ENCODE measurements around the gene KCNJ5. TPM values are rescaled to one million over a fixed set of nuclear protein-coding genes. Genes with fewer than 3 reads are reported as not detected.

The KCNJ5 gene
- polyA plus RNA-seq, 1 donor from 2014 or later: not detected

- Mint-ChIP-seq H3K27ac (no peak overlapping the region), H3K4me1 (no peaks in the 10 kb centered on the region), H3K9me3 (no peaks in the 10 kb centered on the region), H3K27me3 (peaks cover 24% of the 10 kb centered on the region), H3K36me3 (no peaks in the 10 kb centered on the region), H3K4me3 (no peak overlapping the region)
These were observed 55.5 kb downstream of the KCNJ5 start for GRCh38 chr11:128946648-128947047.

DNA sequence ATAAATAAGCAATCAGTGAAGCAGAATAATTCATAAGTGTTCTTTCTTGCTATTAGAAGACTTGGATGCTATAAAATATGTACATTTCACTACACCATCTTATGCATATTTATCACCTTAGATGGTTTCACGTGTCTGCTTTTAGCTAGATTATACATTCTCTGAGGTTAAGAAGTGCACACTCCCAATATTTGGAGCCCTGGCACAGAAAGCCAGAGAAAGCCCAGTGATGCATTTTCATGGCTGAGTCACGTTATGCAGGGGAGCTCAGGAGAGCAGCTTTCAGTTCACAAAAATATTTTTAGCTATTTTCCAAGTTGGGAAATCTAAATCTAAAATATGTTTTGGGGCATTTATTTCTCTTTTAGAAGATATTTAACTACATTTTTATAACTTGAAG, 56.6 kb downstream of the KCNJ5 start:
- H3K27ac Mint-ChIP-seq: no peak overlapping the region
- peaks cover 19% of the 10 kb centered on the region for H3K27me3 Mint-ChIP-seq
- H3K36me3 Mint-ChIP-seq: no peaks in the 10 kb centered on the region

GRCh38 chr11:128948583-128948982, 57.4 kb downstream of the KCNJ5 start:
- Mint-ChIP-seq H3K27me3 (peaks cover 17% of the 10 kb centered on the region), H3K36me3 (no peaks in the 10 kb centered on the region), H3K9me3 (no peaks in the 10 kb centered on the region), H3K27ac (peak overlapping the region in 1 of 3 donors; percentile 63), H3K4me3 (no peak overlapping the region), H3K4me1 (no peaks in the 10 kb centered on the region)

More for the DNA sequence above, 56.6 kb downstream of the KCNJ5 start:
- Mint-ChIP-seq H3K4me3 (no peak overlapping the region), H3K4me1 (no peaks in the 10 kb centered on the region), H3K9me3 (no peaks in the 10 kb centered on the region)

- H3K36me3 Mint-ChIP-seq: no peaks in the 10 kb centered on the region
- H3K4me1 Mint-ChIP-seq: peaks cover 0 to 1% (median 0%) of the 10 kb centered on the region in 3 donors
- H3K27me3 Mint-ChIP-seq: peaks cover 15% of the 10 kb centered on the region
- no peak overlapping the region for H3K4me3 Mint-ChIP-seq
- H3K9me3 Mint-ChIP-seq: no peaks in the 10 kb centered on the region
- H3K27ac Mint-ChIP-seq: no peak overlapping the region
These were observed 58.8 kb downstream of the KCNJ5 start for GRCh38 chr11:128949791-128950454.

DNA sequence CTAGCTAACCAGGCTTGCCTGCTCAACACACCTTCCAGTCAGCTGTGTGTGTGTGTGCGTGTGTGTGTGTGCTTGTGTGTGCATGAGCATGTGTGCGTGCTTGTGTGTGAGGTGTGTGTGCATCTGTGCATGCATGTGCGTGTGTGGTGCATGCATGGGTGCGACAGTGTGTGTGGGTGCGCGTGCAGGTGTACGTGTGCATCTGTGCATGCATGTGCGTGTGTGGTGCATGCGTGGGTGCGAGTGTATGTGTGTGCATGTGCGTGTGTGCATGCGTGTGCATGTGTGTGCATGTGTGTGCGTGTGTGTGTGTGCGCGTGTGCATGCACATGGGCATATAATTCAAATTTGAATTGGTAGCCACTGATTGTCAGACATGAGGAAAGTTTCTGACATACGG, 62.0 kb downstream of the KCNJ5 start:
- no peaks in the 10 kb centered on the region for H3K36me3 Mint-ChIP-seq
- no peak overlapping the region for H3K27ac Mint-ChIP-seq
- H3K4me1 Mint-ChIP-seq: peaks cover 0 to 5% (median 3%) of the 10 kb centered on the region in 3 donors
- no peak overlapping the region for H3K4me3 Mint-ChIP-seq
- no peaks in the 10 kb centered on the region for H3K9me3 Mint-ChIP-seq
- H3K27me3 Mint-ChIP-seq: peaks cover 11% of the 10 kb centered on the region

- peaks cover 18% of the 10 kb centered on the region for H3K27me3 Mint-ChIP-seq
- no peak overlapping the region for H3K27ac Mint-ChIP-seq
- no peak overlapping the region for H3K4me3 Mint-ChIP-seq
- peaks cover 0 to 5% (median 3%) of the 10 kb centered on the region in 3 donors for H3K4me1 Mint-ChIP-seq
- H3K36me3 Mint-ChIP-seq: no peaks in the 10 kb centered on the region
- H3K9me3 Mint-ChIP-seq: no peaks in the 10 kb centered on the region
These were observed 64.5 kb downstream of the KCNJ5 start for GRCh38 chr11:128955636-128956035.

- Mint-ChIP-seq H3K9me3 (no peaks in the 10 kb centered on the region), H3K27ac (no peak overlapping the region), H3K4me1 (peaks cover 0 to 5% (median 3%) of the 10 kb centered on the region in 3 donors), H3K36me3 (no peaks in the 10 kb centered on the region), H3K4me3 (no peak overlapping the region), H3K27me3 (peaks cover 16% of the 10 kb centered on the region)
These were observed 65.4 kb downstream of the KCNJ5 start for GRCh38 chr11:128956401-128957201.

GRCh38 chr11:128957202-128957482, 66.0 kb downstream of the KCNJ5 start:
- no peaks in the 10 kb centered on the region for H3K36me3 Mint-ChIP-seq
- no peak overlapping the region for H3K4me3 Mint-ChIP-seq
- peaks cover 0 to 5% (median 3%) of the 10 kb centered on the region in 3 donors for H3K4me1 Mint-ChIP-seq
- peaks cover 16% of the 10 kb centered on the region for H3K27me3 Mint-ChIP-seq
- H3K9me3 Mint-ChIP-seq: no peaks in the 10 kb centered on the region
- no peak overlapping the region for H3K27ac Mint-ChIP-seq

DNA sequence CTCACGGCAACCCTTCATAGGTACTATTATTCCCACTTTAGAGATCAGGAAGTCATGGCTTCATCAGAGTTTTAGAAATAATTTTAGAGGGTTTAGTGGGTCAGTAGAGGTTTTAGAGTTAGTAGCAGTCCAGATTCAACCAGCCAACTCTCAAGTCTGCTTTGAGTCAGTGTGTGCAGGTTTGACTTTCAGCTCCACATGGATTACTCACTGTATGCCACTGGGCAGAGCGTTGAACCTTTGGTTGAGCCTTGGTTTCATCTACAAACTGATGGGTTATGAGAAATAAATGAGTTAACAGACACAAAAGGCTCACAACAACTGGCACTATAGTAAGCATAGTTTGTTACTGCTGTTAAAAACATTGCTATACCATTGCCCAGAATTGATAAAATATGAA, 70.5 kb downstream of the KCNJ5 start:
- H3K27me3 Mint-ChIP-seq: peaks cover 13% of the 10 kb centered on the region
- peak overlapping the region in 1 of 3 donors; percentile 7 for H3K27ac Mint-ChIP-seq
- H3K4me1 Mint-ChIP-seq: peaks cover 6 to 10% (median 9%) of the 10 kb centered on the region in 3 donors
- no peaks in the 10 kb centered on the region for H3K9me3 Mint-ChIP-seq
- no peak overlapping the region for H3K4me3 Mint-ChIP-seq
- no peaks in the 10 kb centered on the region for H3K36me3 Mint-ChIP-seq

DNA sequence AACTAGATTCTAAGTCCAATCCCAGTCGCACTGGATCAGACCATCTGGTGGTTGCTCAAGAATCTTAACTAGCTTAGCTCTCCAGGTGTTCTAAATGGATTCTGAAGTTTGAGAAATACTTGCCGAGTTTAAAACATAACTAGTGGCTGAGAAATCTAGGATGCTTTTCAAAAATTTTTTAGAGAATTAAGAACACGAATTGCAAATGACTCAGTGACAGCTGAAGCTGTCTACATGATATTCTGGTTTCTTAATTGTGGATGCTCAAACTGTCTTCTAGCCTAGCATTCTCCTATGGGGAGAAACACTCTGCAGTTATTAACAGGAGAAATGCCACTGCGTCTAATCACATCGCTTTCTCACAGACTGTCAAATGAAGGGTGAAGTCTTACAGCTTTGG, 71.7 kb downstream of the KCNJ5 start:
- no peaks in the 10 kb centered on the region for H3K36me3 Mint-ChIP-seq
- no peaks in the 10 kb centered on the region for H3K9me3 Mint-ChIP-seq
- H3K4me3 Mint-ChIP-seq: peak overlapping the region in 1 of 4 donors; percentile 25
- H3K4me1 Mint-ChIP-seq: peaks cover 7 to 10% (median 9%) of the 10 kb centered on the region in 3 donors
- H3K27me3 Mint-ChIP-seq: peaks cover 13% of the 10 kb centered on the region
- H3K27ac Mint-ChIP-seq: no peak overlapping the region

DNA sequence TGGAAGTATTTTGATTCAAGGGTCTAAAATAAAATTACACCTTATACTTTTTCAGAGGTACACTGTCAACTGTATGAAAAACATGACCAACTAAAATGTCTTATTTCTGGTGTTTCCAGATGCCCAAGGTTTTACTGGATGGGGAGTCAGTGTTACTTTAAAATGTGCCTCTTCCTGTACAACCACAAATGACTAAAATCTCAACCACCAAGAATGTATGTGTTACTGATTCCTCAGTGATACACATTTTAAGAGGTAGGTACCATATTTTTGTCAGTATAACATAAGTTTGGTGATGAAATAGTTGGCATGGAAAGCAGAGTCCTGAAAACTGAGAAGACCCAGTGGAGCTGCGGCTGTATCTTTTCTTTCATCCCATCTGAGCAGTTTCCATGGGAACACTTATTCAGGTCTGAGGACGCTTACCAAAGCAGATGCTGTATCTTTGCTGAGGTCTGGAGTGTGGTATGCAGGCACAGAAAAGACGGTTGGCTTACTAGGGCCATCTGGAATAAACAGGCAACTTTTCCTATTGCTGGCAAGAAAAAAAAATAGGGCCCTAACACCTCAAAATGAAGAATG, 72.7 kb downstream of the KCNJ5 start:
- Mint-ChIP-seq H3K9me3 (no peaks in the 10 kb centered on the region), H3K4me1 (peaks cover 7 to 10% (median 9%) of the 10 kb centered on the region in 3 donors), H3K36me3 (no peaks in the 10 kb centered on the region), H3K27me3 (peaks cover 10% of the 10 kb centered on the region), H3K4me3 (no peak overlapping the region), H3K27ac (no peak overlapping the region)

GRCh38 chr11:128964463-128964930, 73.3 kb downstream of the KCNJ5 start:
- peaks cover 7 to 10% (median 9%) of the 10 kb centered on the region in 3 donors for H3K4me1 Mint-ChIP-seq
- peak overlapping the region in 2 of 4 donors; percentile 3 to 37 for H3K4me3 Mint-ChIP-seq
- H3K27me3 Mint-ChIP-seq: peaks cover 6% of the 10 kb centered on the region
- H3K36me3 Mint-ChIP-seq: no peaks in the 10 kb centered on the region
- H3K27ac Mint-ChIP-seq: no peak overlapping the region
- no peaks in the 10 kb centered on the region for H3K9me3 Mint-ChIP-seq

DNA sequence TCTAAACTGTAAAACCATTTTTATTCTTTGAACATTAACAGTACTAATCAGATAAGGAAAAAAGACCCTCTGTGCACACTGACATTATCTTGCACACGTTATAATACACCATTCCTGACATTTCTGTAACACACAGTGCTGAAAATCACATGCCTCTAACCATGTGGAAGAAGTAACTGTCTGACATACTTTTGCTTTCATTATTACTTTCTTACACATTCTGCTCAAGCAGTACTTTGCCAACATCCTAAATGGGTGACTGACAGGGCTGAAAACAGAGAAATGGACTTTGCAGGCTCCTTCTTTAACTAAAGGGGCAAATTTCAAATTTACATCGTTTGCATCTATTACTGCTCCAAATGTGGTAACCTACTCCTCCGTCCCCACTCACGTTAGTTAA, 74.3 kb downstream of the KCNJ5 start:
- peak overlapping the region in 2 of 4 donors; percentile 14 to 65 for H3K4me3 Mint-ChIP-seq
- no peaks in the 10 kb centered on the region for H3K36me3 Mint-ChIP-seq
- peaks cover 7 to 10% (median 9%) of the 10 kb centered on the region in 3 donors for H3K4me1 Mint-ChIP-seq
- peaks cover 2% of the 10 kb centered on the region for H3K27me3 Mint-ChIP-seq
- H3K27ac Mint-ChIP-seq: no peak overlapping the region
- no peaks in the 10 kb centered on the region for H3K9me3 Mint-ChIP-seq

DNA sequence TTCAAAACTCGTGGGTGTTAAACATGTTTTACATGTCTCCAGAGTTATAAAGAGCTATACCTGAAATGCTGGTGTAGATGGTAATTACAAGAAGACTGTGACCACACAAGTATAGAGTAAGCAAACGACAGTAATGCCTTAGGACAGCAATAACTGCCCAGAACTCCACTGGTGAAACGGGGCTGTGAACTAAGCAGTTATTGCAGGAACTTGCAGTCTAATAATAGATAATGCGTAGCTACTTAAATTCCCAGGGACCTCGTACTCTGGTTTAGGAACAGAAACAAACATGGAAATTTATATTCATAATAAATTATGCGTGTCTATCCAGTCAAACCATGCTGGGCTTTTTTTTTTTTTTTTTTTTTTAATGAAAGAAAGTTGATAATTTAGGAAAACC, 76.4 kb downstream of the KCNJ5 start:
- Mint-ChIP-seq H3K27me3 (peaks cover 2% of the 10 kb centered on the region), H3K27ac (no peak overlapping the region), H3K36me3 (no peaks in the 10 kb centered on the region), H3K9me3 (no peaks in the 10 kb centered on the region), H3K4me3 (no peak overlapping the region), H3K4me1 (peaks cover 7 to 10% (median 9%) of the 10 kb centered on the region in 3 donors)

DNA sequence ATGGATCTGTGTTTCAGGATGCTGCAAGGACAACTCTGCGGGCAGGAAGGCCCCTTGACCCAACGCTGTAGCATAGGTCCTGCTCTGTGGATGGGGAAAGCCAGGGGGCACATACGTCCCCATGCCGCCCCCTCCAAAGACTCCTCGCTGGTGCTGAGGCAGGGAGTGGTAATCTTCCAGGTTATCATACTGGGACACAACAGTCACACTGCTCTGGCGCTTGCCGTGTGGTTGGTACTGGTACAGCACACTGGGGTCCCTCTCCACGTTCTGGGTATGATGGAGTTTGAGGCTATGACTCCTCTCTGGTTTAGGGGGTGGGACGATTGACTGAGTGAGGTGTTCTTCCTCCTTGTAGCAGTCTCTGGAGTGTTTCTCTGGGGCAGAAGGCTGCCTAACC, 77.8 kb downstream of the KCNJ5 start:
- no peak overlapping the region for H3K4me3 Mint-ChIP-seq
- H3K9me3 Mint-ChIP-seq: no peaks in the 10 kb centered on the region
- peaks cover 4% of the 10 kb centered on the region for H3K27me3 Mint-ChIP-seq
- peaks cover 4 to 9% (median 5%) of the 10 kb centered on the region in 3 donors for H3K4me1 Mint-ChIP-seq
- H3K27ac Mint-ChIP-seq: no peak overlapping the region
- peaks cover 4% of the 10 kb centered on the region for H3K36me3 Mint-ChIP-seq

All from IgD-negative memory B cell (primary cell).